Stimulated activated CD8-positive, alpha-beta memory T cell treated with anti-CD3 and anti-CD28 coated beads, Interleukin-4, amount 100 ng/mL, for 1 hour (primary cell): Measurements from ENCODE around the gene ZNG1A.
"Not testable (repeated sequence)": the region's sequence is repeated elsewhere in the genome, so short reads cannot be mapped to it uniquely, and the experiment has no call there.

Experiments
- DNase-seq, 2 donors: peaks; one replicate each; pipeline ENCODE4 v3.0.0-alpha.2; 2020; ENCODE audit warnings: low read depth in 2 of 2, low spot score in 1 of 2

The ZNG1A gene

DNA sequence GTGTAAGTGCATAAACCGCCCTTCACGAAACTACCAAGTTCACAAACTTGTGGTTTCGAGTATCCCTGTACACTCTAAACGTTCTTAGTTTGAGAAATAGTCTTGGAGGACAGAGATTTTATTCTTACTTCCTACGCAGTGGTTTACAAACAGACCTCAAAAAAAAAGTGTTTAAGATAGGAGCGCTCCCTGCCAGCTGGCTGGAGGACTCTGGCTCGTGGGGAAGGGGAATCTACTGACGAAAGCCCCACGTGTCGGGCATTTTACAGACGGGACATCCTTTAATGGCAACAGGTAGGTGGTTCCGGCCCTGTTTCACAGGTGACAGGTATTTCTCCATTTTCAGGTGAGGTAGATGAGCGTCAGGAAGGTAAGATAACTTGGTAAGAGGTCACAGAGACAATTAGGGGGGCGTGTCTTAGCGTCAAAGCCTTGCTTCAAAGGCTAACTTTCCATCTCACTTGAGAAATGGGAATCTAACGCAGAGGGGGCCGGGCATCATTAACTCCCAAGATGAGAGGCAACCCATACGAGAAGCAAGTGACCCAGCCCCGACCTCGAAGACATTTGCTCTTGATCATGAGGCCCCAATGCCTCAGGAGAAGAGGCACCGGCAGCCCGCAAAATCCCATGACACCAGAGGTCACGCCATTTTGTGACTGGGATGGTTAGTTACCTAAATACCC lies 573 bp downstream of the ZNG1A start:
- not testable (repeated sequence) for DNase-seq

- DNase-seq: not testable (repeated sequence)
Measured at GRCh38 chr9:169757-170156, 9.1 kb downstream of the ZNG1A start.

DNA sequence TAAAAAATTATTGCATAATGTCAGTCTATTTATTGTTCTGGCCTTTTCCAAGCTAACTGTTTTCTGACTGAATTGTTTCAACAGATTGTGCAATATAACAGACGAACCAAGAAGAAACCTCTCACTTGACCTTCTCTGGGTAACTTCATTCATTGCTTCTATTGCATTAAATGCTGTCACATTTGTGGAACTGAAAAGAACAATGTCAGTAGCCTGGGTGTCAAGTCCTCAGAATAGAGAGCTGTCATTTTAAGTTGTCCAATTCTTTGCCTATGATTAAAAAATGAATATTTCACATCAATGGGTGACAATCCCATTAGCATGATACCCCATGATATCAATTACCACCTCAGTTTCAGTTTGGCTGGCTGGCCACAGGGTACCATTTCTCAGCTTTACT lies 19.0 kb downstream of the ZNG1A start:
- DNase-seq: not testable (repeated sequence)

GRCh38 chr9:151173-151572 lies 27.7 kb downstream of the ZNG1A start:
- not testable (repeated sequence) for DNase-seq

DNA sequence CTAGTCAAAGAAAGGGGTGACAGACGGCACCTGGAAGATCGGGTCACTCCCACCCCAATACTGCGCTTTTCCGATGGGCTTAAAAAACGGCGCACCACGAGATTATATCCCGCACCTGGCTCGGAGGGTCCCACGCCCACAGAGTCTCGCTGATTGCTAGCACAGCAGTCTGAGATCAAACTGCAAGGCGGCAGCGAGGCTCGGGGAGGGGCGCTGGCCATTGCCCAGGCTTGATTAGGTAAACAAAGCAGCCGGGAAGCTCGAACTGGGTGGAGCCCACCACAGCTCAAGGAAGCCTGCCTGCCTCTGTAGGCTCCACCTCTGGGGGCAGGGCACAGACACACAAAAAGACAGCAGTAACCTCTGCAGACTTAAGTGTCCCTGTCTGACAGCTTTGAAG lies 39.0 kb downstream of the ZNG1A start:
- not testable (repeated sequence) for DNase-seq

- DNase-seq: not testable (repeated sequence)
Measured at GRCh38 chr9:117995-118467, 60.8 kb downstream of the ZNG1A start, which contains the start of gene FOXD4. FOXD4 (minus strand) TSS chr9:118417; CDS start chr9:118119, 298 bp downstream.

DNA sequence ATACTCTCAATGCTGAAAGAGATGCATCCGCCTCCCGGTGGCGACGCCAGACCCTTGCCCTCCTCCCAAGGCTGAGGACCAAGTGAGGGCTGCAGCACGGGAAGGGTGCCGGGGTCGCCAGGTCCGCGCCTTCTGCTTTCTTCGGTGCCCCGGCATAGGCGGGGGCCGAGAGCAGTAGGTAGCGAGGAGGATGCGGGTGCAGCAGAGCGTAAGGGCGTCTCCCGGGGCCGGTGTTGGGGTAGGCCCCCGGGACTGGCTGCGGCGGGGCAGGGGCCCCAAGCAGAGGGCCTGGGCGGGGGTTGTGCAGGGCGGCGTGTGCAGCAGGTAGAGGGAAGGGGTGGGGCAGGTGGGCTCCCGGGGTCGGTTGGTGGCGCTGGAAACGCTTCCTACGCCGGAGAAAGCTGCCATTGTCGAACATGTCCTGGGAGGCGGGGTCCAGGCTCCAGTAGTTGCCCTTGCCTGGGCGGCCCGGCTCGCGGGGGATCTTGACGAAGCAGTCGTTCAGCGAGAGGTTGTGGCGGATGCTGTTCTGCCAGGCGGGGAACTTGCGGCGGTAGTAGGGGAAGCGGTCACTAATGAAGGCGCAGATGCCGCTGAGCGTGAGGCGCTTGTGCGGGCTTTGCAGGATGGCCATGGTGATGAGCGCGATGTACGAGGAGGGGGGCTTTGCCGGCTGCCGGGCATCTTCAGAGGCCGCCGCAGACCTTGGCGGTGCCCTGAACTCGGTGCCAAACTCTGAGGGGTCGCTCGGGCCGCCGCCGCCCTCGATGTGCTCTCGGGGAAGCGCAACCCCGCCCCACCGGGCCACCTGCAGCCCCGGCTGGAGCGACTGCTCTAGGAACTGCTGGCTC lies 61.5 kb downstream of the ZNG1A start:
- not testable (repeated sequence) for DNase-seq

- DNase-seq: not testable (repeated sequence)
Measured at GRCh38 chr9:116239-117077, 62.4 kb downstream of the ZNG1A start.

GRCh38 chr9:115118-115451 lies 63.8 kb downstream of the ZNG1A start:
- not testable (repeated sequence) for DNase-seq

- DNase-seq: not testable (repeated sequence)
Measured at GRCh38 chr9:114267-115117, 64.4 kb downstream of the ZNG1A start.

DNA sequence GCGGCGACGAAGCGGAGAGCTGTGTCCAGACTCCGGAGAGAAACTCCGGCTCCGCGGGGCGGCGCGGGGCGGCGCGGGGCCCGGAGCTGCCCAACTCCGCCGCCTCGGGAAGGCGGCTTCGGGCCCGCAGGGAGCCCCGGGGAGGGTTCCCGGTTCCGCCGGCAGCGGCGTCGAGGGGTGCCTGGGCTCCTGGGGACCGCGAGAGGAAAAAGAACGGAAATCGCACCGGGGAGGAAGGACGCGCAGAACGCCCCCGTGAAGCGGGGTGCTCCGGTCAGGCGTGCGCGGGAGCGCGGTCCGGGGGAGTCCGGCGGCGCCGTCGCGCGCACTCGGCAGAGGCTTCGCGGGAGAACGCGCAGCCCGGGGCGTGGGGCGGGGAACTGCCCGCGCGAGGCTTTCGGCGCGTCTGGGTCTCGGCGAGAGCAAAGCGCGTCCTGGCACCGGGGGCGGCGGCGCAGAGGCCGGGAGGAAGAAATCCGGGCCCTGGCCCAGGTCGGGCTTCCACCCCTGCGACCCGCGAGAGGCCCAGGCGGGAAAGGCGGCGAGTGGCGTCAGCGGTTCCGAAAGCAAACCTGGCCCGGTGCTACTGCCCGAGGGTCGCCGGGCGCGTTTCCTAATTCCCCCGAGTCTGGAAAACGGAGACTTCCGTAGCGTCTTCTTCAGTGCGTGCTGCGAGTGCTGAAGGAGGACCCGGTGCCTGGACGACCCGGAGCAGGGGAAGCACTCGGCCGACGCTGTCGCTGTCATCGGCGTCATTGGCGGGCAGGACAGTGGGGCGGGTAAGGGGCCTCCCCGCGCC lies 65.2 kb downstream of the ZNG1A start:
- not testable (repeated sequence) for DNase-seq

DNA sequence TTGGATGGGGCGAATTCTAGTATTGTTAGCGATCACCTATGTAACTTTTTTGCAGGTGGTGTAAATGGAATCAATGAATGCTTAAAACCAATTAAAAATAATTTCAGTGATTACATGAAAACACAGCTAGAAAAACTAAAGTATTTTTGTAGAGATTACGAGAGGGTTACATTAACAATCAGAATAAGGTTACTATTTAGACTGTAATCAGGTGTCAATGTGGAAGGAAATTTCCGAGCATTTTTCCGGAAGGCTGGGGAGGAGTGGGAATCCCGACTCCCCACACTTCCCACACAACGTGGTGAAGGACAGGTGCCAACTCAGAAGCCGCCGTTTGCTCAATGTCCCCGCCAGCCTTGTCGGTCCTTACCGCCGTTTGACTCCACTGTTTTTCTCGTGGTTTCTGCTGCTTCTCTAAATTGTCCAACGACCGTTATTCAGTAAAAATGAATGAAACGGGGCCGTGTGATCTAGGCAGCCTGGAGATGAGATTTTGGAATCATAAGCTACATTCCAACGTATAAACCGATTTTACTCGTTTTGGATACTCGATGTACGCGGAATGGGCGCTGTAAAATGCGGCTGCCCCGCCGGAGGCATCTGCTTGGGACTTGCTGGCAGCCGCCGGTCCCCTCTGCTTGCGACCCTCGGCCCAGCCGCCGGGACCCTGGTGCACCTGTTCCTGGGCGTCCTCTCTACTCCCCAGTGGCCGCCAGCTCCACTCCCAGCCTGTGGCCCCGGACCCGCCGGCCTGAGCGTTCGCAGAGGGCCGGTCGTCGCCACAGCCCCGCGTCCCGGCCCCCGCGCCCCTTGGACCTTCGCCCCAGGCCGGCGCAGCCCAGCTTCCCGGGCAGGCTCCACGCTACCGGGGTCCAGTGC lies 66.0 kb downstream of the ZNG1A start:
- not testable (repeated sequence) for DNase-seq

DNA sequence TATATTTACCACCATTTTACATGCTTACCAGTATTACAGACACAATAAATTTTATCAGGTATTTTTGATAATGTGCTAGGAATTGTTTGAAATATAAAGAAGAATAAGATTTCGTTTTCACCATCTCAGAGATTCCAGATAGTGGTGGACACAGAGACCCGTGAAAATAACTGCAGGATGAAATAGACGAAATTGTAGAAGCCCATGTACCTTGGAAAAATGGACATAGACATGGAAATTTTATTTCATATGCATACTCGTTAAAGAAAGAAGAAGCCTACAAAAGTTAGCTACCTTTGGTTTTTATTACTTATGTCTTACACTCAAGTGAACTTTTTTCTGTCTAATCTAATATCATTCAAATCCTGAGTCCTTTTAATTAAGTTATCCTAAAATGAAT lies 68.2 kb downstream of the ZNG1A start:
- not testable (repeated sequence) for DNase-seq

GRCh38 chr9:109540-109939 lies 69.3 kb downstream of the ZNG1A start:
- not testable (repeated sequence) for DNase-seq

DNA sequence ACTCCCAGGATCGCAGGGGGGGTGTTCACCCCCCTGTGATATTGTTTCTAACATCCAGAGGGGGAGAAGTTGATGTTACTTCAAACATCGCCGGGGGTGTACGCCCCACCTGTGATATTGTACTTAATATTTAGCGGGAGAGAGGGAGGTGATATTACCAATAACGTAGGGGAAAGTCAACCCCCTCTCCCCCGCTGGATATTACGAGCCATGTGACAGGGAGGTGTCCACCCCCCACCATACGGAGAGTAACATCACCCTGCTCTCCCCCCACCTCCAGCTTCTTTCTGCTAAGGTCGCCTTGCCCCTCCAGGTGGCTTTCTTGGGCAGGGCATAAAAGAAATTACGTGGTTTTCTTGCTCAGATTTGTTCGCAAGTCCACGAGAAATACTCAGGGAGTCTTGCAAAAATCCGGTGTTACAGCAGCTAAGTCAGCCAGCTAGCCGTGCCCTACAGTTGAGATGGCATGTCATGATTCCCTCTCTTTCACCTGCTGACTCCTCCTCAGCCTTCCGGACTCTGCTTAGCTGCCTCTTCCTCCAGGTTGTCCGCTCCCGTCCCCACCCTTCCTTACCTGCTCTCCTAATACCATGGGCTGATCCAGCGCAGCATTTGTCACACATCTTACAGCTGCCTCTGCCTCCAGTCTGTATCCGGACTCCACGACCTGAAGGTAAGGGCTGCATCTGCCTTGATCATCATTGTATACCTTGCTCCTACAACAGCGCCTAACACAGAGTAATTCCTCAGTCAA lies 69.9 kb downstream of the ZNG1A start:
- not testable (repeated sequence) for DNase-seq

DNA sequence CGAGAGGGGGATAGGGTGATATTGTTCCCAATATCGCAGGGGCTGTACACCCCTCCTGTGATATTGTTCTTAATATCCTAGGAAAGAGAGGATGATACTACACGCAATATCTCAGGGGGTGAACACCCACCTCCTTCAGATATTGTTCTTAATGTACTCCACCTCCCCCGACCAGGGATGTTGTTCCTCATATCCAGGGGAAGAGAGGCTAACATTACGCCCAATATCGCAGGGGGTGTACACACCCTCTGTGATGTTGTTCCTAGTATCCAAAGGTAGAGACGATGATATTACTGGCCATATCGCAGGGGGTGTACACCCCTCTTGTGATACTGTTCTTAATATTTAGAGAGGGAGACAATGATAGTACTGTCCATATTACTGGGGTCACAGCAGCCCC lies 72.9 kb downstream of the ZNG1A start:
- not testable (repeated sequence) for DNase-seq

DNA sequence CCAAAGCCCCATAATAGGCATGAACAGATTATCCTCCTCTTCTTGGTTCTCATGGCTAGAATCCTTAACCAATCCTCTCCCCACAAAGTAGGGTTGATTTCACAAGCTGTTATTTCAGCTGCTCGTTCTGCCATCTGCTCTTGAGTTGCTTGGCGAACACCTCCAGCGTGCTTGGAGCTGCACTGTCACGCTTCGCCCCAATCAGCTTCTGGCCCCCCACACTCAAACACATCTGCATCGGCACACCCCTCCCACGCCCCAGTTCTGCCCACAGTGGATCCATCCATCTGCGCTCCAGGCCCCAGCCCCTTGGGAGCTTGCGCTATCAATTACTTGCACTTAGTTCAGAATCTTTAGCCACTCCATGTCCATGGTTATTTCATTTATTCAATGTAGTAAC lies 78.4 kb downstream of the ZNG1A start:
- DNase-seq: not testable (repeated sequence)

DNA sequence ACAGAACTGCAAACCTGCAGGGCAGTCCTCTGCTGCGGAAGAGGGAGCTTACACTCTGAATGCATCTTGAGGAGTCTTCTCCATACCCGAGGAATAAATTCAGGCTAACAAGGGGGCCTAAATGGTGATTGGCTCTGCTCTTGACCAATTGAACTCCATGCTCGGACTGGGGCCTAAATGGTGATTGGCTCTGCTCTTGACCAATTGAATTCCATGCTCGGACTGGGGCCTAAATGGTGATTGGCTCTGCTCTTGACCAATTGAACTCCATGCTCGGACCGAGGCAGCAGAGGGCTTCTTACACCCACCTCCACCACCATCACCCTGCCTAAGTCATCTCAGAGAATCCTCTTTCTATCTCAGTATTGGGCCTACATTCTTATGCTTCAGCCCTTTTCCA lies 79.0 kb downstream of the ZNG1A start:
- not testable (repeated sequence) for DNase-seq
